NOMO-1 (cell line): Measurements from ENCODE around the gene TBX20.
"Not testable (repeated sequence)": the region's sequence is repeated elsewhere in the genome, so short reads cannot be mapped to it uniquely, and the experiment has no call there.

ENCODE experiments used
- DNase-seq, 2 experiments: peaks; one replicate each; lab custom pipeline; 2025; ENCODE audit not compliant: unreplicated experiment in 2 of 2; lab: John Stamatoyannopoulos, UW

The TBX20 gene

GRCh38 chr7:35172131-35172530, 81.8 kb downstream of the TBX20 start:
- peak in 1 of 2 experiments; percentile 6 for DNase-seq

- DNase-seq: not testable (repeated sequence)
These were observed 86.2 kb downstream of the TBX20 start for GRCh38 chr7:35167658-35168057.

GRCh38 chr7:35167158-35167557, 86.7 kb downstream of the TBX20 start:
- DNase-seq: not testable (repeated sequence)

DNA sequence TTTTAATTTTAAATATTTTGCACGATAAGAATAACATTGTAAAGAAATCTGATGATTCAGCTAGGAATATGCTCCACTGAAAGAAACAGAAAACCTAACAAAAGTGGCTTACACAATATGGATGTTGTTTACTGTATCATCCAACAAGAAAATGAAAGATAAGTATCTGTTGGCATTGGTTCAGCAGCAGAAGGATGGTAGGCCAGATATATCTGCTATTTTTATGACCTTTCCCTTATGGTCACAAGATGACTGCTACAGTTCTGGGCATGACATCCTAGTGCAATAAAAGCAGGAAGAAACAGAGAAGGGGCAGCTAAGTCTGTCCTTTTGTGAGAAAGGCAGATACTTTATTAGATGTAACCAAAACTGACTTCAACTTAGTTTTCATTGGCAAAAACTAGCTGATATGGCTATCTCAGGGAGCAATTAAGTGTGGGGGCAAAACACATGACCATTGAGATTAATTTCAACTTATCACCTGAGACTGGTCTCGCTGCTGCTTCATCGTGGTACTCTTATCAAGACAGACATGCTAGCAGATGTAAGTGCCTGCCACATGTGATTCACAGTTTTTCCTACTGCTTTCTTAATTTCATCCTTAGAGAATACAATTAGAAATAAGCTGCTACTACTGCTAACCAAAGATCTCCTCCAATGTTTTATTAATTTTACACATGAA, 92.7 kb downstream of the TBX20 start:
- not testable (repeated sequence) for DNase-seq
